ENCODE data around the gene PRCD.

Gene PRCD

GRCh38 chr17:76542566-76542971 lies 2.7 kb downstream of the PRCD start:
- no peak for DNase-seq

- DNase-seq = no peak
Observed at GRCh38 chr17:76542984-76543383, 3.1 kb downstream of the PRCD start.

GRCh38 chr17:76543482-76543825 lies 3.6 kb downstream of the PRCD start:
- no peak for DNase-seq

- peak; percentile 81 for DNase-seq
Observed at GRCh38 chr17:76543826-76544545, 4.1 kb downstream of the PRCD start.

- DNase-seq = peak; percentile 52
Observed at GRCh38 chr17:76544546-76545365, 4.9 kb downstream of the PRCD start.

- DNase-seq = no peak
Observed at GRCh38 chr17:76545918-76546555, 6.2 kb downstream of the PRCD start.

GRCh38 chr17:76546556-76547182 lies 6.8 kb downstream of the PRCD start:
- no peak for DNase-seq

- peak; percentile 92 for DNase-seq
Observed at GRCh38 chr17:76547183-76547641, 7.4 kb downstream of the PRCD start.

GRCh38 chr17:76547642-76548202 lies 7.9 kb downstream of the PRCD start:
- DNase-seq = no peak

GRCh38 chr17:76548378-76549214 lies 8.8 kb downstream of the PRCD start:
- no peak for DNase-seq

GRCh38 chr17:76549215-76549518 lies 9.3 kb downstream of the PRCD start:
- no peak for DNase-seq

GRCh38 chr17:76549539-76549938 lies 9.7 kb downstream of the PRCD start:
- no peak for DNase-seq

- DNase-seq = no peak
Observed at GRCh38 chr17:76550712-76551615, 11.1 kb downstream of the PRCD start.

GRCh38 chr17:76551685-76552084 lies 11.8 kb downstream of the PRCD start:
- DNase-seq = no peak

GRCh38 chr17:76553178-76553908 lies 13.5 kb downstream of the PRCD start:
- no peak for DNase-seq

- DNase-seq = no peak
Observed at GRCh38 chr17:76554131-76554530, 14.3 kb downstream of the PRCD start.

GRCh38 chr17:76556765-76557367 lies 17.0 kb downstream of the PRCD start:
- DNase-seq = no peak

GRCh38 chr17:76557368-76558197 lies 17.7 kb downstream of the PRCD start:
- peak; percentile 99 for DNase-seq

All from eye (tissue), 1 donor.